GM19372 (cell line): ENCODE measurements around the gene CNTN4.

Source experiments
- ATAC-seq: cut with Tn5 transposase; IDR thresholded peaks from one replicate; pipeline ENCODE4 v1.9.1; 2021; ENCODE audit warnings: mild to moderate bottlenecking, low read depth, moderate library complexity; ENCODE audit not compliant: unreplicated experiment

Gene CNTN4

DNA sequence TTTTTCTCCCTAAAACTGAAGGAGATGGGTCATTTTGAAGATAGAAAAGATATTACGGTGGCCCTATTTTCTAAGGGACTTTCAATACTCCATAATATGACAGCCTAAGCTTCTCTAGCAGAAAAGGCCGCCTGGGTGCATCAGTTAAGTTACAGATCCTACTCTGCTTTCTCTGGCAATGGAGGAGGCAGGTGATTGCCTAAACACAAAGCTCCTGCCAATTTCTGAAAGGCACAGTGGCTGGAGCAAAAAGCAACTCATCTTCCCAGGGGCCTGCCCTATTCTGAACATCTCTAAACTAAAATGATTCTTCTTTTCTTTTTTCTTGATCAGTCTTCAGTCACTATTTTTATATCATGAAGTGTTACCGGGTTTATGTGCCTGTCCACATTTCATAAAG, 276.7 kb downstream of the CNTN4 start:
- ATAC-seq: no peak

DNA sequence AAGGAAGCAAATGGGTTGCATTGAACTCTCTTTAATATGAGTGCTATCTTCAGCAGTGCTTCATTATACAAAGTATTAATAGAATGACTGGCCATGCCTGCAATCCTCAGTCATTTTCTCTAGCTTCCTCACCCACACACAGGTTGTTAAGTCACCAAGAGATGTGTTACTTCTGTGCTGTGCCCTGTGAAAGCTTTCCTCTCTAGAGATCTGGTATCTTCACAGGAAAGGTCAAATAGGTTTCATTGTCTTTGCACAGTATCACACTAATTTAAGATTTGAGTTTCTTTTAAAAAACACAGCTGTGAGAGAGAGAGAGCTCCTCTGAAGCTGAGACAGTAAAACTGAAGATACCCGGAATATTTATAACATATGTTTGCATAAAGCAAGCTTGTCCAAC, 278.6 kb downstream of the CNTN4 start:
- no peak for ATAC-seq

DNA sequence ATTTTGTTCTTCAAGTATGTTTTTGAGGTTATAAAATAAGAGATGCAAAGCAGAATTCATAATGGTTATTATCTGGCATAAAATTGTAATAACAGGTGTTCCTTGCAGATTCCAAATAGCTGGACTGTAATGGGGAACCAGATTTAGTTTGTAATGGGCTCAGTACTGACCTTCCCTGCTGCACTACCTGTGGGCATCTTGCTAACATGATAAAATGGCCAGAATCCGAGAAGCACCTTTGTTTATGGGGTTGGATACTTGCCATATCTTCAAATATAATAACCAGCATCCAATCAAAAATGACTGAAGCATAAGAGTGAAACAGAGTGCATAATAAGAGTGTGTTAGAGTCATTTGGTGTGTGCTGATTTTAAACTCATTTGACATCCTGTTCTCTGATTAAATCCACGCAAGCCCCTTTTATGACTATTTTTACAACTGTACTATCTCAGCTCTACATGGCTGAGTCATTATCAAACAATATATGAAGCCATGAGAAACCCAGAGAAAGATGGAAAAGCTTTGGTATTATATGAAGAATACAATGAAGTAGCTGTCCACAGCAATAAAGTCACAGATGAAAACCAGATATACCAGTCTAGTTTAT, 292.4 kb downstream of the CNTN4 start:
- no peak for ATAC-seq

DNA sequence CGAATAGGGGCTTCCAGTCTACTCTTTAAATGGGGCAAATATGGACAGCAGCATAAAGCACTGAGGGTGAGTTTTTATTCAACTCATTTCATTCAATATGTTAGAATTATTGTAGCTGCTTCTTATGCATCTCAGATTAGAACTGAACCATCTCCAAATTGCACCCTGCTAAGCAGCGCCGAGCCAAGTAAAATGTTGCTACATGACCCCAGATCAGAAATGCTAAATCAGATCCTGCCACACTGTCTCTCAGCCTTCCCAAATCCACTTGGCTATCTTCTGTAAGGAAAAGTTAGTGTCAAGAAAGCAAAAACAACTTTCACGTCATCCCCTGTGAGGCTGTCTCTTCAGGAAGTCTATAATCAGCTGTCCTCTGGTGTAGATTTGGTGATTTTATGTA, 293.2 kb downstream of the CNTN4 start:
- no peak for ATAC-seq

DNA sequence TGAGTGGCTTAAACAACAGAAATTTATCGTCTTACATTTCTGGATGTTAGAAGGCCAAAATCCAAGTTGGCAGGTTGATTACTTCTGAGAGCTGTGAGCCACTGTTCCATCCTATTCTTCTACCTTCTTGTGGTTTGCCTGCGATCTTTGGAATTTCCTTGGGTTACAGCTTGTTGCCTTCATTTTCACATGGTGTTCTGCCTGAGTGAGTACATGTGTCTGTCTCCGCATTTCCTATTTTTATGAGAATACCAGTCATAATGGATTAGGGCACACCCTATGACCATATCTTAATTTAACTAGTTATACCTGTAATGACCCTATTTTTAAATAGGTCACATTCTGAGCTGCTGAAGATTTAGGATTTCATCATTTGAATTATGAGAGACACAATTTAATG, 294.3 kb downstream of the CNTN4 start:
- ATAC-seq: no peak

DNA sequence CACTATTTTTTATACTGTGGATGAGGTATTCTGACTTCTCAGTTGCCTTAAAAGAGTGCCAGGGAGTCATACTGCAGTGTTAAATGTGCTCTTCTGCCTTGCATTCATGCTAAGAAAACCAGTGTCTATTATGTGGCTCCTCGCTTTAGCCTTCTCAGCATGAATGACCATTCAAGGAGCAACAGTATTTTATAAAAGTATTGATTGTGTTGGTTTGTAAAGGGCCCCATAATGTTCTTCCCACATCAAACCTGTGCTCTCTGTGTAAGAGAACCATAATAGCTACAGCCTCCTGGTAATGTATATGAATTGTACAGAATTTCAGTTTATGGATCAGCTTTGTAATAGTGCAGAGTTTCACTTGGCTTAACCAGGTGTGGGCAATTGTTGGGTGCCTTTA, 316.4 kb downstream of the CNTN4 start:
- no peak for ATAC-seq

DNA sequence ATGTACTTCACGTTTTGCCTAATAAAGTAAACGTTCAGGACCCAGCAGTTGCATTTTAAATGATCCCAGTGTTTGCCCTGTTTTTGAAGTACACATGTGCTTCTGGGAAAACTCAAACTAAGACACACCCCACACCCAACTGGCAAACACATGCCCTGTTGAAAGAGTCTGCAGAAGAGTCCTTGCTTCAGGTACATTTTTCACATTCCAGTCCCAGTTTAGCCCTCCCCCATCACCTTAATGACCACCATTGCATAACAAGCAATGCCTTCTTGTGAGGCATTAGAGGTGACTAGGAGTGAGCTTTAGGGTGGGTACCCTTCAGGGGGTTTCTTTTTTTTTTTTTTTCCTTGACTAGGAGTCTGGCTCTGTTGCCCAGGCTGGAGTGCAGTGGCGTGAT, 322.3 kb downstream of the CNTN4 start:
- no peak for ATAC-seq

DNA sequence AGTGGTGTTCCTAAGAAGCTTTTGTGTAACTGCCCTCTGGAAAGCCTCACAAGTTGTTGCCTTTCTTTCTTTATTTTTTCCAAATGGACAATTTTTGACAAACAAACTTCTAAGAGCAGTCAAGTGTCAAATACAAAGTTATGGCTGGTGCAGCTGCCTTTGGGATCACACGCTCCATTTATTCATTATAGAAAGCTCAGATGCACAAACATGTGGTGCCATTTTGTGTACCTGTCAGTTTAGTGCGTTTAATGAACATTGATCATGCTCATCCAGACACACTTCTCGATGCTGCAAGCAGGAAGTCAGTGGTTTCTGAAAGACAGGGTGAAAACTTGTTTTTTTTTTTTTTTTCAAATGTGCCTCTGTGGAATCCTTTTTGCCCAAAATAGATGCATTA, 324.5 kb downstream of the CNTN4 start:
- ATAC-seq: no peak

DNA sequence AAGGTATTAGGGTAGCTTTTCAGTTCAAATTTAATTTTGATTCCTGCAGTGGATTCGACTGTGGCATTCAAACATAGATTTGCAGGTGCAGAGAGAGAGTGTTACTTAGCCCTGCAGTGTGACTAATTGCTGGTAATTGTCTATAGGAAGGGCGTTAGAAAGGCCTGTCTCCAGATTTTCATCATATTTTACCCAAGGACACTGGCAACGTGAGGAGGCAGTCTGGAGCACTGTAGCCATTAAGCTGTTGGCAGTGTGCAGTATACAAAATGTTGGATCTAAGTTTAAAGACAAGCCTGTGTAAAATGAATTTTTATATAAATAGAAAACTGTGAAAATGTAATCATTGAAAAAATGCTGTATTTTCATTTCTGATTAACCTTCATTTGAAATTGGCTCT, 342.9 kb downstream of the CNTN4 start:
- no peak for ATAC-seq

DNA sequence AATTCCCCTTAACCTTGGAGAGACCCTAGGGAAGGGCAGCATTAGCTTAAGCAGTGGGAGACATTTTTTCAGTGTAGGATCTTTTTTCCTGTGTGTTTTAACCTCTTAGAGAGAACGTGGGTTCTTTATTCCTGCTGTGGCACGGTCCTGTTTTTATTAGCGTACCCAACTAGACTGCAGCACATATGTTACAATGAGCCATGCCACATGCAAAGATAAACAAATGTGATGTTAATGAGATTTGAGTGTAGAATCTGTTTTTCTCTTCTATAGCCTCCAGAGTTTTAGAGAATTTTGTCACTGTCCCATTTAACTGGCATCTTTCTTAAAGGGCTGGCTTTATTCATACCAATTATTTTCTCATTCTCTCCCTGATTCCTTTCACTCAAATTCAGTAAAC, 347.5 kb downstream of the CNTN4 start:
- no peak for ATAC-seq

DNA sequence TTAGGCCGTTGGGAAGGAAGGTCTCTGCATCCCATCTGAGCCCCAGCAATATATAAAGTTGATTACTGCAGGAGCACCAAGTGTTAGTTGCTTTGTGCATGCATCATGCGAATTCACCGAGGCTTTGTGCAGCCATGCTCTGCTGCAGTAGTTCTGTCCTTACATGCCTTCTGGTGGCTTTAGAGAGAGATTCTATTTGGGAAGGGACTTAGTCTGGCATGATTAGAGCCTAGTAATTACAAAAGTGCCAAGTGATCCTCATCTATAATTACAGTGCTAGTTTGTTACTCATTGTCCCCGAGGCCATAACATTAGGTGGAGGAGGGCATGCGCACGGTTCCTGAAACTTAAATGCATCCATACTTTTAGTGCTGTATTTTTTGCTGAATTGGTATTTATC, 353.6 kb downstream of the CNTN4 start:
- no peak for ATAC-seq

DNA sequence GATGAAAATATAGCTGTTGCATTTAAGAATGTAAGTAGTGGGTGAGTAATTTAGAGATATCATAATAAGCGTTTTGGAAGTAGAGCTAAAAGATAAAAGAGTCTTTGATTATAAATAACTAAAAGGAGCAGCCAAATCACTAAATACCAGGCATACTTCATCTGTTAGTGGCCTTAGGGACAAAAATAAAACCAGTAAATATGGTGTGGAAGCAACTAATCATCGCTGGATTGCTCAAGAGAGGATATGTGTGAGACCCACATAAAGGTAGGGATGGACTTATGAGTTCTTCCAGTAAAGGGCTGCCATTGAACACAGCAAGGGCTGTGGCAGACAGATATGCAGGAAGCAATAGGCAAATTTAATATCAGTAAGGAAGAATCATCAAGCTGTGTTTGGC, 356.2 kb downstream of the CNTN4 start:
- ATAC-seq: no peak

DNA sequence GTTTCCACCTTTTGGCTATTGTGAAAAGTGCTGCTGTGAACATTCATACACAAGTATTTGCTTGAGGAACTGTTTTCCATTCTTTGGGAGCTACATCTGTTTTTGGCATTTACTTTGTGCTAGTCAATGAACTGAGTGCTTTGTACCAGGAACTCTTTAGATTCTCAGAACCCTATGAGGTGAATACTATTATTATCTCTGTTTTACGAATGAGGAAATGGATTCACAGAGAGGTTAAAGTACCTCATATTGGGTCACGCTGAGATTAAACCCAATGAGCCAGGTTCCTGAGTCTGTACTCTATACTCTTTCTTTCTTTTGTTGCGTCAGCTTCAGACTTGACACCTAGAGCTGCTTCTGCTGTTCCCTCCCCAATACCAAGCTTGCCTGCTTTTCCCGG, 358.1 kb downstream of the CNTN4 start:
- no peak for ATAC-seq

DNA sequence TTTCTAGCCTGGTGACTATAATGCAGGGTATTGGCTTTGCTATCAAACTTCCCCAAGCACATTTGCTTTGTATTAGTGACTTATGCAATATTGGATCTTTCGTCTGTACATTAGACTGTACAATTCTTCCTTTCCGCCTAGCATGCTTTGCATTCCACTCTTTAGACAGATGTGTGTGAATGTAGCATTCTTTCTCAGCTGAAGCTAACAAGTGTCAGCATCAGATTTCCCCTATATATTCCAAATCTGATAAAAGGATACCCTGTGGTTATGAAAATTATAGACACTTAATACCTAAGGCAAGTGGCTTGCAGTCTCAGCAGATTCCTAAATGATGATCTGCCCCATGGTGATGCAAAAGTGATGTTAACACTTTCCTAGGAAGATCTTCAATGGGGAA, 360.1 kb downstream of the CNTN4 start:
- ATAC-seq: no peak

DNA sequence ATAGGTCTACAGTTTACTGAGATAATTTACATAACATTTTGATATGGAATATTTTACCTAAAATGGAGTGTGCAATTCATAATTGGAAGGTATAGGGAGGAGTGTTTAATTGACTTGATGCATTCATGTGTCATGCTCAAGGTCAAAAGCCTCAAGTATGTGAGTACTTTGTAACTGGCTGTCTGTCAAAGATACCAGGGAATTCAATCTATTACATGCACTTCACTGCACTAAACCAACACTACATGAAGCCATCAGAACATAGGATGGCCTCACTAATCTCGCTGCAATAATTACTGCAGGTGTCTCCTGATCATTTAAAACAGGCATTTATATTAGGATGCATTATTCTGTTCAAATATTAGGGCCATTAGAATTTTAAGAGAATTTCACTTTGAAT, 367.2 kb downstream of the CNTN4 start:
- no peak for ATAC-seq

DNA sequence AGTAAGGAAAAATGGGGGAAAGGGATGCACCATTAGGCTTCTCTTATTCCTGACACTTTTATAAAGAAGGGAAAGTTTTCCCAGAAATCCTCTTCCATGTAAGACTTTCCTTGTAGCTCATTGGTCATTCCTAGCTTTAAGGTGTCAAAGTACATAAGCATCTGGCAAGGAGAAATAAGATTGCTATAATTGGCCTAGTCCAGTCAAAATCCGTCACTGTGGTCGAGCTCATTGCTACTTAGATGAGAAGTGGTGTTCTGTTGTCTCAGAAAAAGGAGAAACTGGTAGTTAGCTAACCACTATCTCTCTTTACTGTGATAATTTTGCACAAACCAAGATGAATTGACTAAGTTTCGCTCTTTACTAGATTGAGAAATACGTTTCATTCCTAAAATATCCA, 370.1 kb downstream of the CNTN4 start:
- ATAC-seq: no peak

DNA sequence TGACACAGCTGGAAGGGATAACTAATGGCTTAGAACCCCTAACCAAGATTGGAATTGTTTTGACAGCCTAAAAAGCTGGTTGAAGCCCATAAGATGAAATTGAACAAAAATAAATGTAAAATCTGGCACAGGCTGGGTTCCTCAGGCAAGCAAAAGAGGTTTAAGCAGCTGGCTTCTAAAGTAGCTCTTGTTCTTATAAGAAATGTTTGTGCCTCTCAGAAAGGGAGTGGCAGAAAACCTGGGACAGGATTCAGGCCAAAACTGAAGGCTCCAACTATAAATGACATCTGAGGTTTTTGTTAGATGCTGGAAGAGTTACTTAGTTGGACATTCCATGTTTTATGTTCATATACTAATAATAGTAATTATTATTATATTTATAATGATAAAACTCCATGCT, 378.3 kb downstream of the CNTN4 start:
- ATAC-seq: no peak

DNA sequence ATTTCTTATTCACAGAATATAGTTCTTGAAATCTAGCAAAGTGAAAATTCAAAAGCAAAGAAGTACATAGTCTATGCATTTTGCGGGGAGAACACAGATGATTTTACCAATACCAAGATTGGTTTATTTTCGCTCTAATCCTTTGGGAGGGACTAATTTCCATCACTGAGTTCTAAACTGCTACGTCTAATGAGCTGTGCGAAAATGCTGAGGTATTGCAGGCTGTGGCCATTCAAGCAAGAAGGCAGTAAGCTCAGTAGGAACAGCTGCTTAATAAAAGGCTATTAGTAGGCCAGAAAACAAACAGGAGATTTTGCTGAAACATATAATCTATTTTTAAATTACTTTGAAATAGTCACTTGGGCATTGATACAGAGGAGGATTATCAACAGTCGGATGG, 379.0 kb downstream of the CNTN4 start:
- no peak for ATAC-seq

DNA sequence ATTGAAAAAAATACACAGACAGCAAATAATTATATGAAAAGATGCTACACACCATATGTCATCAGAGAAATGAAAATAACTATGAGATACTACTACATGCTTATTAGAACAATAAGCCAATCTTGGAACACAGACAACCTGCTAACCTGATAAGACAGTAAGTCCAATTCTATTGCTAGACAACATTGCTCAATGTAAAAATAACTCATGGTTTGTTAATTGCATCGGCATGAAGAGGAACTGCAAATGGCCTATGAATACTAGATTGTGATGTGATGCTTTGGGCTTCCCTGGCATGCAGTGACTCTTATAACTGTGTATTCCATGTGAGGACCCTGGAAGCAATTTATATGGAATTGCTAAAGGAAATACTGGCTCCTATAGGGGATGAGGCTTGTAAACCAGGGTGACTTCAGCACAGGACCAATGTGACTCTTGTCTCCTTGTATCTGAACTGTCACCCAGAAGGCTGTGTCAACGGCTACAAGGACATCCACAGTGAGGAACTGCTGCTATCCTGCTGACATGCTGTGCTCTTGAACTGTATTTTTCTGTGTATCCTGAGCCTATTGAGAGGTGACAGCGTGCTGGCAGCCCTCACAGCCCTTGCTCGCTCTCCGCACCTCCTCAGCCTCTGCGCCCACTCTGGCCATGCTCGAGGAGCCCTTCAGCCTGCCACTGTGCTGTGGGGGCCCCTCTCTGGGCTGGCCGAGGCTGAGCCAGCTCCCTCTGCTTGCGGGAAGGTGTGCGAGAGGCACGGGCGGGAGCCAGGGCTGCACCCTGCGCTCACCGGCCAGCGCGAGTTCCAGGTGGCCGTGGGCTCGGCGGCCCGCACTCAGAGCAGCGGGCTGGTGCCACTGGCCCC, 385.7 kb downstream of the CNTN4 start:
- no peak for ATAC-seq

DNA sequence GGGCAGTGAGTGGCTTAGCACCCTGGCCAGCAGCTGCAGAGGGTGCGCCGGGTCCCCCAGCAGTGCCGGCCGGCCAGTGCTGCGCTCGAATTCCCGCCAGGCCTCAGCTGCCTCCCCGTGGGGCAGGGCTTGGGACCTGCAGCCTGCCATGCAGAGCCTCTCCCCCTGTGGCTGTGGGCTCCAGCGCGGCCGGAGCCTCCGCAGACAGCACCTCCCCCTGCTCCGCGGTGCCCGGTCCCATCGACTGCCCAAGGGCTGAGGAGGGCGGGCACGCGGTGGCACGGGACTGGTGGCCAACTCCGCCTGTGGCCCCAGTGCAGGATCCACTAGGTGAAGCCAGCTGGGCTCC, 386.3 kb downstream of the CNTN4 start:
- ATAC-seq: no peak

DNA sequence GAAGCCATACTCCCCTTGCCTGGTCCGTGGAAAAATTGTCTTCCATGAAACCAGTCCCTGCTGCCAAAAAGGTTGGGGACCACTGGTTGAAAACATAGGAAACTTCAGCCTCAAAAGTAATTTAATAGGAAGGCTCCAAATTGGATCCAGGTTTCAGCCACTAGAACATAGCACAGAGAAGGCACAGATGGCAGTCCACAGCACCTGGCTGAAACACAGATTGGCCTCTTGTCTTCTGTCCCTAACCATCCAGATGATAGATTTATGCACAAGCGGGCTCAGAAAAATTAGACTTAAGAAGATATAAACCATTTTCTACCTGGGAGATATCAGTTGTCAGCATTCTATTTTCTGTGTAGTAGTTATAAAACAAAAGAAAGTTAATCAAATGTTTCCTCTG, 397.1 kb downstream of the CNTN4 start:
- no peak for ATAC-seq

DNA sequence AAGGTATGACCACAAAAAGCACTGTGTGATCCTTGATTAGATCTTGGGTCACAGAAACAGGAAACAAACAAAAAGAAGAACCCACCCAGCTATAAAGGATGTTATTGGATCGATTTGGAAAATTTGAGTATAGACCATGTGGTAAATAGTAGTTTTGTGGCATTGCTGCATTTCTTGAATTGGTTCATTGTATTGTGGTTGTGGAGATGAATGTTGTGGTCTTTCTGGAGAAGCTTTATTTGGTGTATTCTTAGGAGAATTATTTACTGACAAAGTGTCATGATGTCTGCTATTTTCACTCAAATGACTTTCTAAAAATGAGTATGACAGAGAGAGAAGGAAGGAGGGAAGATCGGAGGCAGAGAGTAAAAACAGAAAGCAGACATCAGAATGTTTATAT, 406.2 kb downstream of the CNTN4 start:
- ATAC-seq: no peak
